H1 (cell line): ENCODE measurements around the gene EPX. TPM values are rescaled to one million over a fixed set of nuclear protein-coding genes. Genes with fewer than 3 reads are reported as not detected.

Source experiments
- FOSL1 ChIP-seq: IDR thresholded peaks from 2 replicates; pipeline ENCODE4 v1.6.1; 2011; ENCODE audit warnings: mild to moderate bottlenecking, low read depth, low read length, moderate library complexity; ENCODE audit not compliant: insufficient read depth
- GTF2F1 ChIP-seq: IDR thresholded peaks from 2 replicates; pipeline ENCODE4 v1.6.1; 2012; ENCODE audit warnings: low read depth, low read length, improper control_type of control experiment, borderline replicate concordance
- SP4 ChIP-seq: IDR thresholded peaks from 2 replicates; pipeline ENCODE4 v1.6.1; 2012; ENCODE audit warnings: low read length, inconsistent platforms
- TBP ChIP-seq: IDR thresholded peaks from 2 replicates; pipeline ENCODE4 v1.6.1; 2011; ENCODE audit warnings: low read depth, low read length, improper control_type of control experiment
- polyA plus RNA-seq, 7 experiments: library from polyadenylated mRNA; depleted of rRNA in 3 of 7; stranded (reverse) in 5 of 7; unstranded in 2 of 7; fragments of >200 nt in 5 of 7; fragments of 200-250 nt in 2 of 7; gene quantifications; 1 replicate in 5 of 7; 2 replicates in 1 of 7; 4 replicates in 1 of 7; pipeline versions ENCODE4 v1.2.1 to v1.2.3, GENCODE V29; 2011 to 2013; ENCODE audit warnings: missing spikeins in 2 of 7, mixed read lengths in 2 of 7
- total RNA-seq: library from RNA; stranded (reverse); fragmentation: NEBNext Ultra II Directional; extraction: Animal tissue kit (Norgen Biotek cat#: 25700); gene quantifications from 2 replicates; pipeline ENCODE4 v1.2.1, GENCODE V29; 2021

EPX gene
- total and polyA plus RNA-seq, 2 of the 8 experiments (the other 6 are each of a cell fraction or from before 2014, with no cell fraction given): not detected

DNA sequence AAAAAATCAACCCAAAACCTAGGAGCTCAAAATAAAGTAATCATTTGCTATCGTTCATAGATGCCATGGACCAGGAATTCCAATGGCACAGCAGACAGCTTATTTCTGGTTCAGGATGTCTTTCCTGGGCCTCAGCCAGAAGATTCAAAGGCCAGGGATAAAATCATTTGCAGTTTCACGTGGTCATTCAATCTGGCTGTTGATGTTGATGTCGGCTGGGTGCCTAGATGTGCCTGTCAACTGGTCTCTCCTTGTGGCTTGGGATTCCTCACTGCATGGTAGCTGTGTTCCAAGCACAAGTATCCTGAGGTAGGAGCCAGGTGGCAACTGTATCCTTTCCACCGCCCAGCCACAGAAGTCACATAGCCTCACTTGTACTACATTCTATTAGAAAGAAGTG lies 10.7 kb upstream of the EPX start (continued):
- TF ChIP-seq FOSL1: no peak
- no peak for TF ChIP-seq TBP
- TF ChIP-seq SP4: no peak
- no peak for TF ChIP-seq GTF2F1
